ENCODE results near the gene RASAL2.
"Not testable (repeated sequence)": the region's sequence is repeated elsewhere in the genome, so short reads cannot be mapped to it uniquely, and the experiment has no call there.

The RASAL2 gene

DNA sequence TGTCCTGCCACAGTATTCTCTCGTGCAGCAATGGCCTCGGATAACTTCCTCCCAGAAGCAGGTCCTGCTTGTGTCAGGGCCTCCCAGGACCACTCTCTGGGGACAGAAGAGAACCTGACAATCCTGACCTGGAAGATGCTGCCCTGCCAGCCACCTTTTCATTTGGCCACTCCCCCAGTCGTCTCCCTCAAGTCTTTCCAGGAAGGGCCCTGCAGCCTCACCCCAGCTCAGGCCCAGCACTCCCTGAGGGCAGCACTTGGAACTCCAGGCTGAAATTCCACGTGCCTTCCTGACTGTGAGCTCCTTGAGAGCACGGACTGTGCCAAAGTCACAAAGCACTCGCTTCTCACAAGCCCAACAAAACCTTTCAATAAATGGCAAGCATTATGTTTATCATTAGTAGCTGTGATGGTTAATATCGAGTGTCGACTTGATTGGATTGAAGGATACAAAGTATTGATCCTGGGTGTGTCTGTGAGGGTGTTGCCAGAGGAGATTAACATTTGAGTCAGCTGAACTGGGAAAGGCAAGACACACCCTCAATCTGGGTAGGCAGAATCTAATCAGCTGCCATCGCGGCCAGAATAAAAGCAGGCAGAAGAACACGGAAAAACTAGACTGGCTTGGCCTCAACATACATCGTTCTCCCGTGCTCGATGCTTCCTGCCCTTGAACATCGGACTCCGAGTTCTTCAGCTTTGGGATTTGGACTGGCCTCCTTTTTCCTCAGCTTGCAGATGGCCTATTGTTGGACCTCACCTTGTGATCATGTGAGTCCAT is 405.2 kb downstream of the RASAL2 start:
- DNase-seq = no peak

DNA sequence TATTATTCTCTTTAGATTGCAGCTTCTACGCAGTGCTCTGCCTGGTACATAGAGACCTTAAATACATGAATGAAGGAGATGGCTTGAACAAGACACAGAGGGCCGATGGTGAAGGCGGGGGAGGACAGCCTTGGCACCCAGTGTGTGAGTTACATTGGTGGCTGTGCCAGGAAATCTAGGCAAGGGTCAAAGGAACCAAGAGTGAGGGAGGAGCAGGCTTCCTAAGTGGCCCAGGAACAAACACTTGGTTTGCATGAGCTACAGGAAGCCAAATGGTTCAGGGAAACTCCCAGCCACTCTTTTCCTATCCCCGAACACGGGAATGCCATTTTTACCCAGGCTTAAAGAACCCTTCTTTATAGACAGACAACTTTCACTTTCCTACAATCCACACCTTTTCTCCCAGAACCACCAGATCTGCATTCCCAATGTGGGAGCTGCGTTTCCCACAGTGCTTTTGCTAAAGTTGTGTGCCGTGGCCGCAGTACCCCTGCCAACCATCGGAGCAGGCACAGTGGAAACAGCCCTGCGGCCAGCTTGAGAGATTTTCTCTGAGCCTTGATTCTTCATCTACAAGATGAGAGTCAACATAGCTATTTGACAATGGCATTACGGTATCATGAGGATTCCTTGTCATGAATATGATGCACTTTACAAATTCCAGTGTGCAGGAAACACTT is 406.3 kb downstream of the RASAL2 start:
- DNase-seq = no peak

DNA sequence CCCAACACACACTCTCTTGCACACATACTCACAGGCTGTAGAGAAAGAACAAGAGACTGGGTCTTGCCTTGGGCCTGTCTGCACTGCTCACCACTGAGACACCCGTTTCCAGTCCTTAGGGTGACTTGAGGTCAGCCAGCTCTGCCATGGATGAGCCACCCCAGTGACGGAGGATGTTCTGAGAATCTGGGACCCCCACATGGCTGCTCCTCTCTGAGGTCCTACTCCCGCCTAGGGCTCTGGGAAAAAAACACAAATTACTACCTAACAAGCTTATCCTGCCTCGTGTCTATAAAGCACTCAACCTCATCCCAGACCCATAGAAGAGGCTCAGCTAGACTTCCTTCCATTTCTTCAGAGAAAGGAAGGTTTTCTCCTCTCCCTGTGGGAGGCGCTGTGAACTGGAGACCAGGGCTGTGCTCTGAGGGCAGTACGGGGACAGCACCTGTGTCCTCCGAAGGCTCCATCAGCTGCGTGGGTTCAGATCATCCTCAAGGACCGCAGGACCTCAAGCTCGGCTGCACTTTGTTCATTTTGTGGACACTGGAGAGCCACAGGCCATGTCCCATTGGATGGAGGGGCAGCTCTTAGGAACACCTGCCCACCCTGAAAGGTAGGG is 407.1 kb downstream of the RASAL2 start:
- DNase-seq = no peak

DNA sequence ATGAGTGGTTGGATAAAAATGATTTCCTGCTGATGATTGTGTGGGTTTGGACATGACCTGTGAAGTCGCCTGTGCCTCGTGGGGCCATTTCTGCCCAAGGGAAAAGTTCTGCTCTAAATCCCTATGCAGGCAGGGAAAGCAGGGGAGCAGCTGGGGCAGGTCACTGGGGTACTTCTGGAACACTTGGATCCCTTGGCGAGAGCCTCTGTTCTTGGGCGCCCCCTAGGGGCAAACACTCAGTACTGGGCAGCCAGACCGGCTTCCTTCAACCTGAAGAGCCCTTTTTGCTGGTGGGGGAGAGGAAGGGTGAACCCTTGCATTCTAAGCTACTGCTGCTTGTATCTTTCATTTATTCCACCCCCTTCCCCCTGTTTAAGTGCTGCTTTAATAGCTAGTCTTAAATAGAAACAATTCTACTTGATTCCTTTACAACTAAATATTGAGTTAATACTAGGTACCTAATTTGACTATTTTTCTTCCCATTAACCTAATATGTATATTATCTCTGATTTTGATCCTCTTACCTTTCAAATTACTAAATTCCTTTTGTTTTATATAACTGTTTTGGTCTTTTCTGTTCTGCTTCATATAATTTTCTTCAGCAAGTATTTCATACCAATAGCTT is 407.9 kb downstream of the RASAL2 start:
- peak in 2 of 5 donors; percentile 8 to 25 for DNase-seq

DNA sequence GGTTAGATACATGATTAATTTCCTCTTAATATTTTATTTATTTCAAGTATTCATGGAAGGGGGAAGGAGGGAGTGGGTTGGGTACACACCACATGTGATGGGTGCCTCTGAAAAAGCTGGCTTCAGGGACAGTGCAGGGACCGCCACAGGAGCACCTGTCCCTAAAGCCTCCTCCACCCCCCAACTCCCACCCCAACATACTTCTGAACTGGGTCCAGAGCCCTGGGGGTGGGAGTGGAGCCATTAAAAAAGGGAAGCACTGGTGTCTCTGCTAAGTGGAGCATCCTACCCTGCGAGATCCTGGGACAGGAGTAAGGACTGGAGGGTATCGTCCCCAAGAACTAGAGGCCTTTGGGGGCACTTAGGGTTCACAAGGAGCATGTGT is 408.4 kb downstream of the RASAL2 start:
- no peak for DNase-seq

DNA sequence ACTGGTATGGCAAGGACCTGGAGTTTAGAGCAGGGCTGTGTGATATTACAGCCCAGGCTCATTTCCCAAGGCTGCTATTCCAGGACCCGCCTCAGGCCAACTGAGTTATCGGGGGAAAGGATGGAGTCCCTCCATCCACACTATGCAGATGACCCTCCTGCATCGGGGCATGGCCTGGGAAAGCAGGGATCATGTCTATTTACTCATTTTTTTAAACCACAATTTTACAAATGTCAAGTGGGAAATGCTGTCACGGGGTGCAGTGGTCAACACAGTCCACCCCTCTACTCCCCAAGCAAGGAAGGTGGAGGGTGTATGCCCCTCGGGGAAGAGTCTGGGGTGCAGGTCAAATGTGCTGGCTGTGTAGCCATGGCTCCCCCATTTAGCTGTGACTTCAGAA is 409.0 kb downstream of the RASAL2 start:
- no peak for DNase-seq

DNA sequence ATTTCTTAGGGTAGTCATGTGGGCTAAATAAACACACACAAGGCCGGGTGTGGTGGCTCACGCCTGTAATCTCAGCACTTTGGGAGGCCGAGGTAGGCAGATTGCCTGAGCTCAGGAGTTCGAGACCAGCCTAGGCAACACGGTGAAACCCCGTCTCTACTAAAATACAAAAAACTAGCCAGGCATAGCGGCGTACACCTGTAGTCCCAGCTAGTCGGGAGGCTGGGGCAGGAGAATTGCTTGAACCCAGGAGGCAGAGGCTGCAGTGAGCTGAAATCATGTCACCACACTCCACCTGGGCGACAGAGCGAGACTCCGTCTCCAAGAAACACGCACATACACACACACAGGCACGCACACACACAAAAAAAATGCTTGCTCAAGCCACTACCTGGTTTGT is 409.4 kb downstream of the RASAL2 start:
- not testable (repeated sequence) for DNase-seq

DNA sequence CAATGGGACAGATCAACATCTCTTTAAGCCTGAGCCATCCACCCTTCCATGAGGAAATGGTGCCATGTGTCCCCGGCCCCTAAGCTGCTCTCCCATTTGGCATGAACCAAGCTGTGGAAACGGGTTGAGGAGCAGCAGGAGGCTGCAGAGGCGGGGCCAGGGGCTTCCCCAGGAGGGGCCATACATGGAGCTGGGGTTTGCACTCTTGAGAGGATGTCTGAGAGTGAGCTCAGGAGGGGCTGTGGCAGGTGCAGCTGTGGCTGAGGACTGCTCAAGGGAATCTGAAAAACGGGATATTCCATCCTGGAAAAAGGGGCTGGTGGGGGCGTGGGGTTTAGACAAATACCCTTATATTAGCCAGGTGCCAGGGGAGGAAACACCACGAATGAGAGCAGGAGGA is 409.9 kb downstream of the RASAL2 start:
- DNase-seq = no peak

DNA sequence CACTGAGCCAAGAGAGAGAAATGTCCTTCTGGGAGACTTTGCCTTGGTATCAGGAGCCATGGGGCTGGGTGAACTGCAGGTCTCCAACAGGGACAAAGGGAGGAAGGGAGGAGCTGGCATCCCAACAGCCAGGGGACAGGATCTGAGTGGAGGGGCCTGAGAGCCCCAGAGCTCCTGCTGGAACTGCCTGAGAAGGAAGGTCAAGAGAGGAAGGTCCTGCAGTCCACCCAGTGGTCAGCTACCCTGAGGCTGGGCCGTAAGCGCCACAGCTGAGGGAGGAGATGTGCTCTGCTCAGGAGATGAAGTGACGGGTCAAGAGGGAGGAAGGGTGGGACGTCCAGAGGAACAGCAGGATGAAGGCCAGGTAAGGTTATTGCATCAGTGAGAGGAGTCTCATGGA is 410.4 kb downstream of the RASAL2 start:
- DNase-seq = no peak

DNA sequence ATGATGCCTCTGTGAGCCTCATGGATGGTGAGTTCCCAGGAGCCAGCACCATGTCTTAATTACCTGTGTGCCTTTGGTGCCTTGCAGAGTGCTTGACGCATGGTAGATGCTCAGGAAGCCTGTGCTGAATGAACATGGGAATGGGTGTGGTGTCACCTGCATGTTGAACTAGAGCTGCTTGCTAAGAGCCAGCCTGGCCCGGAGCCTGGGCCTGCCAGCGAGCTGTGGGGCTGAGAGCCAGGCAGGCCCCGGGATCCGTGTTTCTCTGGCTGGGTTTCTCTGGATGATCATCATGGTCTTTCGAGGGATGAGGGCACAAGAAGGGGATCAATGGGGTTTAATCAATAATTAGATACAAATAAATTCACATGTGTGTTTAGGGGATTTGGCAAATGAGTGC is 412.3 kb downstream of the RASAL2 start:
- DNase-seq = no peak

DNA sequence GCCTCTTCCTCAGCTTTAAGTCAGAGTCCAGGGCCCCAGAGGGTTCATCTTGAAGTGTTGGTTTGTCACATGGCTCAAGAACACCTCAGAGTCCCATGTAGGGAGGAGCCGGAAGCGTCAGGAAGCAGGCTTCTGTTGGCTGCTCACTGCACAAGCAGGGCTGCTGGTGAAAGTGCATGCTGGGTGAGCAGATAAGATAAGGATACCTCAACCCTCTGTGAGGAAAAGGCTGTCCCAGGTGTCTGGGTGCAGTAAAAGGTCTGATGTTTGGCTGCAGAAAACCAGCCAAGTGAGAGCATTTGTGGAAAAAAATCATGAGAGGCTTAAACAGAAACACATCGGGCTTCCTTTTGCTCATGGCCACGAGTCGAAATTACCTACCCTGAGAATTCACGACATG is 412.8 kb downstream of the RASAL2 start:
- no peak for DNase-seq

DNA sequence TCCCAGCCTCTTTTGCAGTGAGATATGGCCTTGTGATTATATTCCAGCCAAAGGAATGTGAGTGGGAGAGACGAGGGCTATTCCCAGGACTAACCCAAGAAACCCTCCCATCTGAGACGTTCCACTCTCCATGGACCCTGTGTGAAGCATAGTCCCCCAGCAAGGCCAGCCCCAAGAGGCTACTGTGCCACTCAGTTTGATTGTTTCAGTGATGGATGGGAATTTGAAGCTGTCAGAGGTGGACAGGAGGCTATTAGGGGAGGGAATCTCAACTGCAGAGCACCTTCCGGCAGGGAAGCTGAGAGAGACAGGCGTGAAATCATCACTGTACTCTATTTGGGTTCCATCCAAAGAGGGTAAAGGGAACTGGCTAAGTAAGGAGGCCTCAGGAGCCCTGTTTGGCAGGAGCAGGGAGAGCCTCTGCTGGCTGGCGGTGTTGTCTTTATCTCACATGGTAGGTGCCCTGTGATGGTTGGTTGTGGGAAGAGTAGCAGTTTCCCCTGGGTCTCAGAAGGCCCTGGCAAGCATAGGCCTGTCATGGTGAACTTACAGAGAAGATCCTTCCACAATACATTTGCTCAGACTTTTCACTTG is 415.6 kb downstream of the RASAL2 start:
- DNase-seq = no peak

DNA sequence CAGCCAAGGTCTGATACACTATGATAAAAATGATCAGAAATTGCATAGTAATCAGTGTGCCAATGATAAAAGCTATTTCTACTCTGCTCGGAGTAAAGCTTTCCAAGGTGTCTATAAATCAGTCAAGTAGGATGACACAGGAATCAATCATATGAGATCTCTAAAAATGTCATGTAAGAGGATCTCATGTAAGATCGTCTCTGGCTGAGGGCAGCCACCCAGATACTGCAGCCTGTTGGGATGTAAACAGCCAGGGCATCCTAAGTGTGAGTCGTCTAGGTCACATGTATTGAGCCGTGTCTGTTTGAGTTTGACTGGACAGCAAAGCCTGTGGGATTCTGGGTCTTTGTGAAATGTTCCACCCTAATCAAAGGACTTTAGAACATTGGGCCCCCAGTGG is 416.3 kb downstream of the RASAL2 start:
- no peak for DNase-seq

DNA sequence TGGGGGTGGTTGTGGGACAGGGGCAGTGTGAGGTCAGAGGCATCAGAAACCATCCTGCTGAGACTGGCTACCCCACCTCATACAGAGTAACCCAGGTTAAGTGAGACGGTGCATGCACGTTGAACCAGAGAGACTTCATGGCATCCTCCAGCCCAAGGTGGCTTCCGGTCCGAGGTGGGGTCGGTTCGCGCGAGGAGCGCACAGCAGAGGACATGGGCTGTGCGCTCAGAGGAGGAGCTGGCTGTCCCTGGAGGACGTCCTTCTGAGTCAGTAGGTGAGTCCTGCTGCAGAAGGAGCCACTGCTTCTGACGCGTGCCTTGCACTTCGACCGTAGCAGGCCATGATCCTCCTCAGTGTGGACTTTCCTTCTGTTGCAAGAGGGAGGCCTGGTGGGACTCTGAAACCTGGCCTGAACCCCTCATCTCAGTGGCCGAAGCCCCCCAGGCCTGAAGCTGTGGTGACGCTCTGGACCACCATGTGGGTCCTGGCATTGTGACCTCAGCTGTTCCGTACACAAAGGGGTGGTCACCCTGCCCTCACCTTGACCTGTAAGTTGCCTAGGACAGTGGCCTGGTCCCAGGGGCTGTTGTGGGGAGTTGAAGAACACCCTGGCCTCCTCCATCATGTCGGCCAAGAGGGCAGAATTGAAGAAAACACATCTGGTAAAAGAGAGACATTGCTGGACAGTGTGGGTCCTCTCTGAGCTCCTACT is 418.8 kb downstream of the RASAL2 start, which contains the start of gene TEX35:
TSS of gene TEX35 (plus strand) at position 544 of the 712 bp plus-strand sequence. CDS start at position 624, 80 bp downstream.
- no peak for DNase-seq

DNA sequence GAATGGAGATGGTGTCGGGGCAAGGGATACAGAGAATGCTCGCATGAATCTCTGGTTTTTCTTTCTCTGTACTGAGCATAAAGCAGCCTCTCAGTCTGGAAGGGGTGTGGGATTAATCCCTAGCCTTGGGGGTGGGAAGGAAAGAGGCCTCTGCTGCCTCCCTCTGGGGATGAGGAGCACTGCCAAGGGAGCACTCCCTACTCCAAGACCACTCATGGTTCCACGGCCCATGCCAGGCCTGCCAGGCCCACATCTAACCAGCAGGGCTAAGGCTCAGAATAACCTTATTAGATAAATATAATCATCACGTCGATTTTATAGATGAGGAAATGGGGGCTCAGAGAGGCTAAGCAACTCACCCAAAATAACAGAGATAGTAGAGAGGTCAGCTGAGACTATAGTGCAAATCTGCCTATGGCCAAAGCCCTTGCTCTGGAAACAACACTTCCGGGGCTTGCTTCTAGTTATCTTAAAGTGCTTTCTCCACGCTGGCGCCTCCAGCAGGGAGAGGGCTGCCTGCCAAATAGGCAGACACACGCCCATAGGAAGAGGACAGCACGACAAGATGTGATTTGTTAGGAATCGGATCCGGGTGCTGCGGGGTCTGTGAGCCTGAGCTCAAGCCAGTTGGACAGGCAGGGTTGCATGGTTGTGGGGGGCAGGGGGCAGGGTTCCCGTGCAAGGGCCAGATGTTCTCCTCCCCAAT is 419.5 kb downstream of the RASAL2 start:
- DNase-seq = no peak

DNA sequence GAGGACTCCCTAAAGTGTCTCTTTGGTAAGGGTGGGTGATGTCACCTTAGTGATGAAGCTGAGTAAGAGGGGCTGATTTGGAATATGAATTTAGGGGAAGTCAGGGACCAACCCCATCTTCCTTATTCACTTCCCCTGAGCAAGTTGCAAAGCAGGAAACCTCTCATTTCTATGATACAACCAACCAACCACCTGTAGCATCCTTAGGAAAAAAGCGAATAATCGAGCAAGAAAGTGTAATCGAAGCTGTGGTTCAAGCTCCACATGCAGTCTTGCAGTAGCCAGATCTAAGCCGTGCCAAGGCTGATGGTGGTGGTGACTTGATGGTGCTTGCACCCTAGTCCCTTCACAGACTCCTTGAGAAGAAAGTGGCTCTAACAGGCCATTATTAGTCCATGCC is 422.2 kb downstream of the RASAL2 start:
- no peak for DNase-seq

DNA sequence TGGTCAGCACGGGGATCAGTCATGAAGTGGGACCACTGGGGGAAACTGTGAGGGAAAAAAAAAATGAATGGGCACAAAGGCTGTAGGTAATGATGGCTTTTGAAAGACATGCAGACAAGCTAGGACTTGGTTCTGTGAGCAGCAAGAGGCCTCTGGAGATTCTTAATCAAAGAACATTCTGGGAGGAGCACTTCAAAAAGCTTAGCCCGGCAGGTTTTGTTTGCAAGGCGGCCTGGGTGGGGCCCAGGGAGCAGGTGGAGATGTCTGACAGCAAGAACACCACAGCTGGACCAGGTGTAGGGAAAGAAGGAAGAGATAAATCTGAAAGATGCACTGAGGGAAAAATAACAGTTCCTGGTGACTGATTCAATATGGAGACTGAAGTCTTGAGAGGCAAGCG is 425.0 kb downstream of the RASAL2 start:
- DNase-seq = no peak

DNA sequence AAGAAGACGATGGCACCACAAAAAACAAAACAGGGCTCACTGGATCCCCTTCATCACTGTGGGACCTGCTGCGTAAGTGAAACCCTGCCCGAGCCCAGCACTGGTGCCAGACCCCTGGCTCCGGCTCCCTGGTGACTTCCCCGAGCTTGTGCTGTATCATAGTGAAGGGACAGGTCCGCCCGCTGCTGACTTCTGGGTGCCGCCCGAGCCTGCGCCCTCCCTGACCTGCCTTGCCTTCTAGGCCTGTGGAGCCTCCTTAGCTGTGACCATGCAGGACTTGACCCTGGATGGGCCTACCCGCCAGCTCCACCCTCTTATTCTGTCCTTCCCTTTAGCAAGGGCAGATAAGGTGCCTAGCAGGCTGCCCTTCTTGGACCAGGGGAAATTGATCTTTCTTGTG is 426.9 kb downstream of the RASAL2 start:
- no peak for DNase-seq

DNA sequence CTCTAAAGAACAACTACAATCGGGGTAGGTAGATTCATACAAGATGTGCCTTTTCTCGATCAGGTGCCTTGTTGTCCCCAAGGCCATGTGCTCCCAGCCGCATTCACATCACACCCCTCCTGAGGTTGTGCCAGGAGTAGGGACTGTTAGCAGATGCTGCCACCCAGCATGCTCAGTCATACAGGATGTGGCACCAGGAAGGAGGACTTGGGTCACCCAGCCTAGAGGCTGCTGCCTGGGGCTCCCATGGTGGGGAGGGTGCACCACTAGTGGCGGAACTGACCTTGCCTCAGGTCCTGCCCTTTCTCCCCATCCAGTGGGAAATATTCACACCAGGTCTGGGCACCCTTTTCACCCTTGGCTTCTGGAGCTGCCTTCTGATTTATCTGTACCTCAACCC is 427.3 kb downstream of the RASAL2 start:
- no peak for DNase-seq

DNA sequence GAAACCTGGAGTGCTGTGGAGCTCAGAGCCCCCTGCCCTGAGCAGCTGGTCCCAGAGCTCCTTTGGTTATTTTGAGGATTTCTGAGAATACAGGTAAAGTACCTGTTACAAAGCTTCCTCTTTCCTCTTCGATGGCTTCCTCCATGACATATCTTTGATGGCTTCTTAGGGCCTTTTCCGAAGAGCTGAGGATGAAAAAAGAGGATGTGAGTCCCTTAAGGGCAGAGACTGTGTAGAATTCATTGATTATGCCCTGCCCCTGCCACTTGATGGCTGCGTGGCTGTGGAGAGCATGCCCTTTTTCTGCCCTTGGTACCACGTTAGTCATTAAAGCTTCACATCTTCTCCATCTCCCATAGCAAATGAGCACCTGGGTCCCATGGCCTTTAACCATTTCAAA is 433.2 kb downstream of the RASAL2 start:
- DNase-seq = no peak

DNA sequence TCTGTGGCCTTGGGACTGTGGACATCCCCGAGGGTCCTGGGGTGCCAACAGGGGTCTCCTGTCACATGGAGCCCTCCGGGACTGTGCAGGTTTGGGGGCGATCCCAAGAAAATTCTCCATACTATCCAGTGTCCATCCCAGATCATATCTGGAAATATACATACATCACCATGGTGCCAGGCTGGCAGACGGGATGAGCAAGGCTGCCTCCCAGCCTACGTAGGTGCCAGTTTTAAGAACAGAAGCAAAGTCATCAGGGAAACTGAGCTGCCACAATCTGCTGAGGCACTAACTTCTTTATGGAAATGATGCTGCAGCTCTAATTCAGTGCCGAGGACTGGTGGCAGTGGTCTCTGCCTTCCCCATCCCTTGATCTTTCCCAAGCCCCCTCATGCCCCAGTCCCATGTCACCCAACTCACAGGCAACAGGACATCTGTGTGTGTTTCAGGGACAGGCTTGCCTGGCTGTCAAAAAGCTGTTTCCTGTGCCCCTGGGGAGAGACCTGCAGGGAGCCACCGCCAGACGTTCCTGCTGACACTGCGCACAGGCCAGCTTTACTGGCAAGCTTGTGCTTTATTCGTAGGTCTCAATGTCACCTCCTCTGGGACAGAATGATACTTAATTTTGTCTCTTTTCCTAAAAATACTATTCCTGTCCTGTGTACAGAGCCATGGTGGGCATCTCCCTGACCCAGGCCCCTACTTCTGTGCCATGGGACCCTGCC is 434.5 kb downstream of the RASAL2 start:
- no peak for DNase-seq
